Measurements from ENCODE around the gene DNAJC4. TPM values are rescaled to one million over a fixed set of nuclear protein-coding genes. Genes with fewer than 3 reads are reported as not detected.

The DNAJC4 gene
- polyA plus RNA-seq, 1 donor (not counting 4 experiments of a cell fraction or from before 2014, with no cell fraction given) = 12.2 TPM

GRCh38 chr11:64208796-64209562, 21.4 kb upstream of the DNAJC4 start:
- H3K36me3 ChIP-seq (ENCODE audit: control insufficient read depth in 2 of 2, extremely low read depth in 1 of 2, insufficient read depth in 2 of 2, low read length in 2 of 2) = peaks cover 16 to 24% of the 10 kb centered on the region in 2 experiments
- no peak for FAIRE-seq
- H3K27me3 ChIP-seq (ENCODE audit: control insufficient read depth, extremely low read depth, insufficient read depth, low read length) = no peaks in the 10 kb centered on the region
- no peak overlapping the region for H3K9ac ChIP-seq (ENCODE audit: control insufficient read depth, extremely low read depth, insufficient read depth, low read length)
- no peaks in the 10 kb centered on the region for H3K9me1 ChIP-seq (ENCODE audit: control insufficient read depth, extremely low read depth, insufficient read depth, low read length)
- no peak overlapping the region for H2AFZ ChIP-seq (ENCODE audit: control insufficient read depth, low read length)
- no peaks in the 10 kb centered on the region for H3K79me2 ChIP-seq (ENCODE audit: control insufficient read depth, insufficient read depth, low read length)
- no peak overlapping the region for H3K27ac ChIP-seq (ENCODE audit: control insufficient read depth, insufficient read depth, low read length)
- no peak overlapping the region for H3K4me3 ChIP-seq (ENCODE audit: control insufficient read depth in 2 of 3, extremely low read depth in 1 of 3, insufficient read depth in 2 of 3, low read depth in 1 of 3, low read length in 3 of 3)
- no peak for DNase-seq (ENCODE audit: low read depth, low spot score)
- TF ChIP-seq EZH2 (IDR thresholded peaks at IDR 0.05; ENCODE audit: low read length) (no peak), CTCF (optimal IDR thresholded peaks at IDR 0.05 in 1 of 3, IDR thresholded peaks at IDR 0.05 in 1 of 3, conservative IDR thresholded peaks at IDR 0.05 in 1 of 3; ENCODE audit: extremely low read depth in 1 of 3, insufficient read depth in 2 of 3, low read length in 3 of 3) (no peak)
- H4K20me1 ChIP-seq (ENCODE audit: control insufficient read depth, extremely low read depth, insufficient read depth, low read length) = peaks cover 8% of the 10 kb centered on the region
- dilution Hi-C loops (cut with MboI; ENCODE audit: extremely low pct_ligation_motif_present, low sequenced_read_pairs) = no loop called here
- H3K4me1 ChIP-seq (ENCODE audit: control insufficient read depth, extremely low read depth, insufficient read depth, low read length) = no peaks in the 10 kb centered on the region
- H3K9me3 ChIP-seq (ENCODE audit: control insufficient read depth, low read depth, low read length) = no peaks in the 10 kb centered on the region
- H3K4me2 ChIP-seq (ENCODE audit: control insufficient read depth, extremely low read depth, insufficient read depth, low read depth, low read length) = no peak overlapping the region

DNA sequence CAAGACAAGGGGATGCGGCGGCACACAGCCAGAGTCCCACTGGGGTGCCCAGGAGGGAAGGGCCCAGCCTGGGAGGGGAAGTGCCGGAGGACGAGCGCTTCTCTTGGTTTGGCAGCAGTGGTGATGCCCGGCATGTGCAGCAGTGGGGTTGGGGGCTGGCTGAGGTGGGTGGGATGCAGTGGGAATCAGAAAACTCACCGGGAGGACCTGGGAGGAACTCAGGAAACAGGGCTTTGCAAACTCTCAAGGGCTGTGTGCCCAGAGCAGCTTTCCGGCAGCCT, 20.8 kb upstream of the DNAJC4 start:
- FAIRE-seq (no peak), DNase-seq (ENCODE audit: low read depth, low spot score) (no peak)
- peaks cover 13 to 22% of the 10 kb centered on the region in 2 experiments for H3K36me3 ChIP-seq (ENCODE audit: control insufficient read depth in 2 of 2, extremely low read depth in 1 of 2, insufficient read depth in 2 of 2, low read length in 2 of 2)
- no peak overlapping the region for H3K4me3 ChIP-seq (ENCODE audit: control insufficient read depth in 2 of 3, extremely low read depth in 1 of 3, insufficient read depth in 2 of 3, low read depth in 1 of 3, low read length in 3 of 3)
- no peaks in the 10 kb centered on the region for H3K9me3 ChIP-seq (ENCODE audit: control insufficient read depth, low read depth, low read length)
- H3K9me1 ChIP-seq (ENCODE audit: control insufficient read depth, extremely low read depth, insufficient read depth, low read length) = no peaks in the 10 kb centered on the region
- TF ChIP-seq EZH2 (IDR thresholded peaks at IDR 0.05; ENCODE audit: low read length) (no peak), CTCF (optimal IDR thresholded peaks at IDR 0.05 in 1 of 3, IDR thresholded peaks at IDR 0.05 in 1 of 3, conservative IDR thresholded peaks at IDR 0.05 in 1 of 3; ENCODE audit: extremely low read depth in 1 of 3, insufficient read depth in 2 of 3, low read length in 3 of 3) (no peak)
- H3K27ac ChIP-seq (ENCODE audit: control insufficient read depth, insufficient read depth, low read length) = no peak overlapping the region
- H3K4me1 ChIP-seq (ENCODE audit: control insufficient read depth, extremely low read depth, insufficient read depth, low read length) = no peaks in the 10 kb centered on the region
- H3K4me2 ChIP-seq (ENCODE audit: control insufficient read depth, extremely low read depth, insufficient read depth, low read depth, low read length) = no peak overlapping the region
- H3K79me2 ChIP-seq (ENCODE audit: control insufficient read depth, insufficient read depth, low read length) = no peaks in the 10 kb centered on the region
- peaks cover 6% of the 10 kb centered on the region for H4K20me1 ChIP-seq (ENCODE audit: control insufficient read depth, extremely low read depth, insufficient read depth, low read length)
- dilution Hi-C loops (cut with MboI; ENCODE audit: extremely low pct_ligation_motif_present, low sequenced_read_pairs) = no loop called here
- no peak overlapping the region for H3K9ac ChIP-seq (ENCODE audit: control insufficient read depth, extremely low read depth, insufficient read depth, low read length)
- H2AFZ ChIP-seq (ENCODE audit: control insufficient read depth, low read length) = no peak overlapping the region
- no peaks in the 10 kb centered on the region for H3K27me3 ChIP-seq (ENCODE audit: control insufficient read depth, extremely low read depth, insufficient read depth, low read length)
